Measurements from ENCODE around the gene KCNMA1.

KCNMA1 gene

DNA sequence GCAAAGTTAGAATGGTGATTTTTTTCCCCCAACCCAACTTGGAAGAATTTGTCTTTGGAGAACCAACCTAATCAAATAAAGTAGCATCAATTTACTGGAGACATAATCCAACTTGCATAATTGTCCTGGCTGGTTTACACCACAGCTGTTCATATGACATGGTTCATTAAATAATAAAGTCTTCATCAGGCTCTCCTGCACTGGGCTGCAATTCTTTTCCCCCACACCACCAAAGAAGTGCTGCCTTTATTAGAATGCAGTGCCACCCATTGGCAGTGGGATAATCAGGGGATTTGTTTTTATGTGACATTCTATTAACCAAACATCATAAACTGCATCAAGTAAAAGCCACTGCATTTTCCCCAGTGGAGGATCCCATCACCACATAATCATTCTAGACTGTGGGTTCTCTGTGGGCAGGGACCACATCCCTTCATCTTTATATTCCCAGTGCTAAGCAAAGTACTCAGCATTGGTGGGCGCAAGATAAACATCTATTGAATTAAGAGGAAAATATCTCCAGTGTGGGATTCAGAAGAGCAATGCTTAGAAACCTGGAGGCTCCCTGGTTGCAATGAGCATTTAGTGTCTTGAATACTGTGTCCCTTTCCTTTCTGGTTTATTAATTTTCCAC, 322.0 kb downstream of the KCNMA1 start:
- DNase-seq, result no peak

- DNase-seq, result no peak
These were observed 324.4 kb downstream of the KCNMA1 start for GRCh38 chr10:77313066-77313750.

DNA sequence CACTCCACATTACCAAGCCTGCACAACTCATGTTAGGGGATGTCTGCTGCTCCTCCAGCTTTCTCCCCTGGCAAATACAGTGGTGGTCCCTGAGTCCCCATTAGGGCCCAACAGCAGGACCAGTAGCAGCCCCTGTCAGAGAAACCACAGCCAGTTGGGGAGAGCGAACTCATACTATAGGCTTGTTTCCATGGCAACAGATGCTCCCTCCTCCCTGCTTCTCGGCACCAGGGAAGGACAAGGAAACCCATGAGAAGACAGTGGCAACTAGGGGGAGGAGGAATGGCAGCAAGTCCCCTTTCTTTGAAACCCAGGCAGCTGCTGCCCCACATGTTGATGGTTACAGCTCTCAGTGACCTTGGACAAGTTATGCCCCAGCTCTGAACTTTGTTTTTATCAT, 326.4 kb downstream of the KCNMA1 start:
- no peak for DNase-seq

GRCh38 chr10:77310288-77310840, 327.2 kb downstream of the KCNMA1 start:
- DNase-seq, result no peak

GRCh38 chr10:77309509-77309908, 328.1 kb downstream of the KCNMA1 start:
- DNase-seq, result no peak

GRCh38 chr10:77309092-77309491, 328.5 kb downstream of the KCNMA1 start:
- no peak for DNase-seq

DNA sequence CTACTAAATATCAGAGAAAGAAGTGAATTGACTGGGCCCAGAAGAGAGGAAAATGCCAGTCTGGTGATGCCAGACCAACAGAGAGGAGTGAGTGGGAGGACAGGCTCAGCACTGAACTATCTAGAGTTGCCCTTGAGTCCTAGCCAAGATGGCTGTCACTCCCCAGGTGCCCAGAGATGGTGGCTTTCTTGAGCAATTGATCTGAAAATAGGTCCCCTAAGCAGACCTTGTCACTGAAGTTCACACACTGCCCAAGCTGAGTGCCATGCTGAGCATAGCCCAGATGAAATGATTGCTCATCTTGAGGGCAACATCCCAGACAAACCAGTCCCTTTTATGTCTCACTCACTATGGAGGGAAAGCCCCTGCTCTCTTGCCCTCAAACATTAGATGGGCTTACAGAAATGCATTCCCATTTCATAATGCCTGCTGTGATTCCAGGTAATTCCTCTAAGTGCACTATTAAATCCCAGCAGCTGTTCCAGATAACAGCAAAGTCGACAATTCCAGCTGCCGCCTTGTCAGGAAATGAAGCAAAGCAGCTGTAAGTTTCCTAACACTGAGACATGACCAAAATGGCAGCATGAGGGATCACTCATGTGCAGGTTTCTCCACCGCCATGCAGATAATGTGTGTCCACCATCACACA, 329.4 kb downstream of the KCNMA1 start:
- DNase-seq, result no peak

GRCh38 chr10:77306666-77307065, 330.9 kb downstream of the KCNMA1 start:
- no peak for DNase-seq

DNA sequence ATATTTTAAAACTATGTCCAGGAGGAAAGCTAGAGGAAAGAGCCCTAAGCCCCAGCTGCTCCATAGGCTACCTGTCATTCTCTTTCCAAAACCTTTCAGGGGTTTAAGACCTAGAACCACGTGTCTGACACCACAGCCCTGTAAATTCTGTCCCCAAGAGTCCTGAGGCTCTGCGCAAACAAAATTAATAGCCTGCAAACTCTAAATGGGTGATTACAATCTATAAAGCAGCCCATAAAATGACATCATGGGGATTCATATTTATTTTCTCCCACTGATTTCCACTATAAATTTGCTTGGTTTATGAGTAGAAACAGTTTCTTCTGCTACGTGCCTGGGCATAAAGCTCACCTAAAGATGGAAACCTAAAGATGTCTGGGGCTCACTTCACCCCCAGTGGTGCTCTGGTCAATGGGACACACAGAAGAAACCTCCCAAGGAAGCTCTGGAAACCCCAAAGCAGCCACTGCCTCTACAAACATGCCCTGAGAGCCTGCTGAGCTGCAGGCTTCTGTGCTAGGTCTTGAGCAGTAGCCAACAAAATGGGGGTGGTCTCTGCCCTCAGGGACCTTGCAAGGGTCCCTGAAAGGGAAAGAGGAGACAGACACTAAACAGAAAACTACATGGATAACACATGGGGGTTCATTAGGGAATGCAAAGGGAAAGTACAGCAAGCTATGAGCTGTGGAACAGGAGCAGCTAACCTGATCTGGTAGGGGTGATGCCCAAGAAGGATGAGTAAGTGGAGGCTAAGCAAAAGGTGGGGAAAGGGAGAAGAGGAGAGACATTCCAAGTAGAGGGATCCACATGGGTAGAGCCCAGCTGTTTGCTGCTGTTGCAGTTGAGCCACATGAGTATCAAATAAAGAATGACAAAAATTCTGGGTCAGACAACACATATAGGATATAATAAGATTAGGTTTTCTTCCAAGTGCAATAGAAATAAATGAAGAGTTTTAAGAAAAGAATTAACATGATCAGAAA, 331.7 kb downstream of the KCNMA1 start:
- no peak for DNase-seq

GRCh38 chr10:77304192-77304591, 333.4 kb downstream of the KCNMA1 start:
- DNase-seq, result no peak

DNA sequence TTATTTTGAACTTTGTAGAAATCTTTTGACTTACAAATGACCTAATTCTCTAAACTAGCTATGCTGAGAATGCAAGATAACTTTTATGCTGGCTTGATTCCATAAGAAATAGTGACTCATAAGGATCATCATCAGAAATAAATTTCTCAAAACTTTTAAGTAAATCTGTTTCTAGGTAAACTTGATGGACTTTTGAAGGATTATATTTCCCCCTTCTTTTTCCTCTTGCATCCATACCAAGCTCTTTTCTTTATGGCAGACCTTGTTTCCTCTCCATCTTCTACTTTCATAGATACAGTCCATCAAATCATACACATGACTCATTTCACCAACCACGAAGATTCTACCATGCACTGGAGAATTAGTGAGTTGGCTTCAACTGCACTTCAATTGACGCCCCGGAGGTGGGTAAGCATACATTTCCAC, 336.3 kb downstream of the KCNMA1 start:
- no peak for DNase-seq

DNA sequence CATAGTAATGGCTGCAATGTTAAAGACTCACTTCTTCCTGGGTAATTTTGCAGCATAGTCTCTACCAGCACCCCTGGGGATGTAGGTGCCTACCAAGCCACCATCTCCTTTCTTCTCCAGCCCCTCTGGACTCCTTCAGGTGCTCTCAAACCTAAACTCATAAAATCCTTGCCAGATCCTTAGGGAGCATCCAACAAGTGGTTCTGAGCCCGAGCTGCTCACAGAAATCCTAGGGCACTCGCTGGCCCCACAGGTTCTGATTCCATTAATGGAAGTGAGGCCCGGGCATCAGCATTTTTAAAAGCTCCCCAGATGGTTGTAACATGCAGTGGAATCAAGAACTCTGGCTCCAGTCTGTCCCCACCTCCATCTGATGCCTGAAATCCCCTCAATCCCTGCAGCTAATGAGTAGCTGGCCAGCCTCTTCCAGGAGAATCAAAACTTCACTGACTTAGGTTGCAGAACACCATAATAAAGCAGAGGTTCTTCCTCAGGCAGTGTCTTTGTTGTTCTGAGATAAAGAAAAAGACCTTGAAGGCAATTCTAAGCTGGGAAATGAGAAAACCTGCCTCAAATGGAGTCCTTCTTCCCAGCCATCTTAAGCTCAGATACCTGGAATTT, 336.8 kb downstream of the KCNMA1 start:
- DNase-seq, result no peak

DNA sequence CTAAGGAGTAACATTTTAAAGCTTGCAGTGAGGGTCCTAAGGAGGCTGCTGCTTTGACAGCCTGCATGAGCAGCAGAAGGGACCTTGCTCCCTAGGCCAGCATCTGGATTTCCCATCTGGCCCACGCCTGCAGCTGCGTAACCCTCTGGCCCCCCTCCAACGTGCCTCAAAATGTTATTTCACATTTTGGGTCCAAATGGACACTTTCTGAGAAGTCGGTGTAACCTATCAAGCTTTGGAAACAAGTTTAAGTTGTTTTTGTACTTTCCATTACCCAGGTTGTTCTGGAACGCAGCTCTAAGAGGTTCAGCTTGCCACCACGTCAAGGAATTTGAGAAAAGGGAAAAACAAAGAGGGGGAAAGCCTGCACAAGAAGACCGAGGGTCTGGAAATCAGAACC, 338.3 kb downstream of the KCNMA1 start:
- no peak for DNase-seq

DNA sequence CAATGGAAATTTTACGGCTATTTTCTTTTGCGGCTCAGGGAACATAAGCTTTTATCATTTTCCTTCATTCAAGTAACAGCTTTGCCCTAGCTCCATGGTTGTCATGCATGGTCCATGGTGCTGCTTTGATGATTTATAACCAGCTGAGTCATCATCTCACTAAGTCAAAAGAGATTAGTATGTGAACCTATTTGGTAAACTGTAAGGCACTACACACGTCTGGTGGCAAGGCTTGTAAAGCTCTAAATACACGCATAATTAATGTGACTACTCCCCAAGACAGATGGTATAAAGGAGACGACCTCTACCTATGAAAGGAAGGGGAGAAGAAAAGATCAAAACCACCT, 340.2 kb downstream of the KCNMA1 start:
- DNase-seq, result no peak

GRCh38 chr10:77296534-77297392, 340.8 kb downstream of the KCNMA1 start:
- no peak for DNase-seq

- no peak for DNase-seq
These were observed 343.8 kb downstream of the KCNMA1 start for GRCh38 chr10:77293773-77294172.

- no peak for DNase-seq
These were observed 344.3 kb downstream of the KCNMA1 start for GRCh38 chr10:77293347-77293746.

DNA sequence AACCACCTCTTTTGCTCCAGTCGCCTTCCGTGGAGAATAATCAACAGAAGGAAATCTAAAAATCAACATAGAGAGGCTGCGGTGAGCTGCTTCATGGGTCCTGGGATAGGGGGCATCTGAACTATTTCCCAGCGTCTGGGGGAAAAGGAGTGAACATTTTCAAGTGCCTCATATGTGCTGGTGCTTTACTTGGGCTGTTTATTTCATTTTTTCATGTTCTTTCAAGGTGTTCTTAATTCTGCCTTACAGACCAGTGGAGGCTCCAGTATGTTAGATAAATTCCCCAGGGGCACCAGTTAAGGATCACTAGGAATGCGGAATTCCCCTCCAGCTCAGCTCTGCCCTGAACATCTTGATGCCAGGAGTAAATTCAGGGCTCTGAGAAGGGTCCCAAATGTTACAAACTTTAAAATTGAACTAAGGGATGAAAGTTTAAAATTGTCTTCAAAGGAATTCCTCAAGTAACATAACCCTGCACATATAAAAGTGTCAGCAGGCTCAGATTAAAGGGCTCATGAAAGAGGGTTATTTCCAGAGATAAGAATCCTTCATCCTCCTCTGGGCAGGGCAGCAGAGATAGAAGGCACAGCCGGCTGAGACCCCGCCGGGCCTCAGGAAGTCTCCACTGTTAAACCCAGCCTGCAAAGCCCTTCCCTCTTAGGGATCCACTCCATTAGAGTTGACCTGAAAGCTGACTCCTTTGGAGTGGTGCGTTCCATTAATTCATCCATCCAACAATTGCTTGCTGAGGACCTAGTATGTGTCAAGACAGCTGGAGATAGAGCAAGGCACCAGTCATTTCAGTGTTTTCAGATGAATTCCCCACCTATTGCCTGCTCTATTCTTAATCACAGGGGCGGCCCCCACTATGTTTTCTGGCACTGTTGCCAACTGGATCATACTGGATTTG, 345.8 kb downstream of the KCNMA1 start:
- DNase-seq, result no peak

DNA sequence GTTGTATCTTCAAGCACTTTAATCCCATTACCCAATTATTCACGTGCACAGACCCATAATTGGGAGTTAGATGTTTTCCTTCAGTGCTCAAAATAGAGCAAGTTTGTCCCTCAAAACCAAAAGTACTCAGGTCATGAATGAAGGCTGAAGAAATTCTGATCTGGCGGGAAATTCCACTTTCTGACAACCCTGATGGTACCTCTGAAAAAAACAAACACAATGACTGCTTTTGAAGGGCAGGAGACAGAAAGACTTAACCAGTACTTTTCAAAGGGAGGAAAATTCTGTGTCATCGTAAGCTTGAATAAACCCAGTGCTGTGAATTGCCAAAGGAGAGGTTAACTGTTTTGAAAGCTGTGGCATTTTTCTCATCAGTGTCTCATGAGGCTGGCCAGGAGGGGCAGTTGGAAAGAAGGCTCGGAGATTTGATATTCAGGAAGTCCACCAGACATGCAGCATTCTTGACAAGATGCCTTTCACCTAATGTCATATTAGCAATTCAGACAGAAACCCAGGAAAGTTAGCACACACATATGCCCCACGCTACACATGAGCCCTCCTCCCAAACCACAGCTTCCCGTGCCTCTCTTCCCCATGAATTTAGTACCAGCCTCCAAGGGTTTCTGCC, 347.0 kb downstream of the KCNMA1 start:
- DNase-seq, result no peak

GRCh38 chr10:77289790-77290189, 347.8 kb downstream of the KCNMA1 start:
- no peak for DNase-seq
